GM12878 (cell line): ENCODE data around the gene KIF25. TPM values are rescaled to one million over a fixed set of nuclear protein-coding genes. Genes with fewer than 3 reads are reported as not detected.

Experiments
- ATAC-seq: fragments of 200-7000 bp; cut with Tn5 transposase; 3 replicates; pipeline ENCODE4 v1.9.1; 2020; ENCODE audit warnings: mild to moderate bottlenecking, moderate library complexity
- BruUV-seq: library from RNA; stranded (reverse); fragments of 400-500 nt; replicated peaks from 2 replicates; lab custom pipeline; 2021; lab: Mats Ljungman, UMichigan
- CTCF ChIA-PET: fragments of 300-600 bp; sonication (Branson Sonifier 250); formaldehyde crosslinking; extraction: SDS; loops from one replicate; lab custom pipeline; 2021; ENCODE audit warnings: inconsistent platforms; lab: Yijun Ruan, JAX
- POLR2A ChIA-PET: fragments of 350-600 bp; formaldehyde crosslinking; extraction: SDS; loops from one replicate; lab custom pipeline; 2021; ENCODE audit warnings: inconsistent platforms; lab: Charles Lee
- RAD21 ChIA-PET: fragments of 300-600 bp; sonication (Branson Sonifier 250); formaldehyde crosslinking; loops from one replicate; lab custom pipeline; 2023; ENCODE audit warnings: antibody characterized with exemption; ENCODE audit not compliant: unreplicated experiment; lab: Charles Lee
- SMC1A ChIA-PET: fragments of 300-600 bp; sonication (Branson Sonifier 250); formaldehyde crosslinking; loops from one replicate; lab custom pipeline; 2023; ENCODE audit not compliant: unreplicated experiment, uncharacterized antibody; lab: Charles Lee
- DNase-seq: peaks from one replicate; pipeline ENCODE4 v3.0.0-alpha.2; 2011; ENCODE audit warnings: low read depth, low spot score
- FAIRE-seq: peaks from 3 replicates; lab custom pipeline; 2011; peaks lifted over from hg19 to GRCh38; lab: Jason Lieb, UNC
- H2AFZ ChIP-seq: 2 replicates; pipeline ENCODE4 v1.6.0; 2011; ENCODE audit warnings: low read depth, low read length, control low read depth; ENCODE audit not compliant: control insufficient read depth
- H3K27ac ChIP-seq: 2 replicates; pipeline ENCODE4 v1.5.1; 2011; ENCODE audit warnings: control low read depth; ENCODE audit not compliant: control insufficient read depth, insufficient read depth
- H3K27me3 ChIP-seq, 2 experiments: replicated peaks in 1 of 2; 2 replicates each; pipeline versions ENCODE4 v1.6.0 to v1.6.1; 2011; ENCODE audit warnings: low read length in 1 of 2; ENCODE audit not compliant: control insufficient read depth in 2 of 2, insufficient read depth in 2 of 2
- H3K36me3 ChIP-seq, 2 experiments: 2 replicates each; pipeline ENCODE4 v1.5.1; 2011; ENCODE audit warnings: low read length in 1 of 2; ENCODE audit not compliant: control insufficient read depth in 2 of 2, insufficient read depth in 2 of 2
- H3K4me1 ChIP-seq: 2 replicates; pipeline ENCODE4 v1.6.1; 2011; ENCODE audit warnings: mild to moderate bottlenecking, low read length, moderate library complexity, mixed read lengths; ENCODE audit not compliant: control insufficient read depth, insufficient read depth
- H3K4me2 ChIP-seq: 2 replicates; pipeline ENCODE4 v1.6.0; 2011; ENCODE audit warnings: control low read depth; ENCODE audit not compliant: control insufficient read depth, insufficient read depth
- H3K4me3 ChIP-seq: fragments of 200-600 bp; sonication (generic); 2 replicates; pipeline ENCODE4 v1.5.1; 2016
- H3K79me2 ChIP-seq: 2 replicates; pipeline ENCODE4 v1.6.0; 2011; ENCODE audit warnings: low read length; ENCODE audit not compliant: control insufficient read depth, insufficient read depth
- H3K9ac ChIP-seq: 2 replicates; pipeline ENCODE4 v1.8.0; 2011; ENCODE audit warnings: low read length, control low read depth, mixed read lengths; ENCODE audit not compliant: control insufficient read depth, insufficient read depth
- H3K9me3 ChIP-seq: replicated peaks from 3 replicates; pipeline ENCODE4 v1.5.1; 2011; ENCODE audit warnings: mild to moderate bottlenecking, low read length; ENCODE audit not compliant: control insufficient read depth, insufficient read depth
- H4K20me1 ChIP-seq: 2 replicates; pipeline ENCODE4 v1.6.0; 2011; ENCODE audit not compliant: control insufficient read depth, insufficient read depth
- E2F8 ChIP-seq: fragments of 450-650 bp; IDR thresholded peaks from 2 replicates; pipeline ENCODE4 v1.6.1; 2018; ENCODE audit warnings: mild to moderate bottlenecking, low read depth, moderate library complexity; ENCODE audit not compliant: partially characterized antibody
- FOXK2 ChIP-seq: fragments of 450-650 bp; IDR thresholded peaks from 2 replicates; pipeline ENCODE4 v1.6.1; 2017; ENCODE audit warnings: mild to moderate bottlenecking, moderate library complexity
- NFYA ChIP-seq: IDR thresholded peaks from 2 replicates; pipeline ENCODE4 v1.6.1; 2011; ENCODE audit warnings: low read depth, mild to moderate bottlenecking, low read length, improper control_type of control experiment, borderline replicate concordance
- PBX3 ChIP-seq: IDR thresholded peaks from 2 replicates; pipeline ENCODE4 v1.6.1; 2011; ENCODE audit warnings: mild to moderate bottlenecking, low read depth, low read length, moderate library complexity; ENCODE audit not compliant: insufficient replicate concordance
- POLR2AphosphoS2 ChIP-seq: IDR thresholded peaks from 2 replicates; pipeline ENCODE4 v1.6.1; 2011; ENCODE audit warnings: low read depth, mild to moderate bottlenecking, low read length, improper control_type of control experiment, moderate library complexity
- POLR2AphosphoS5 ChIP-seq: IDR thresholded peaks from 2 replicates; pipeline ENCODE4 v1.6.1; 2011; ENCODE audit warnings: mild to moderate bottlenecking, low read length, inconsistent platforms
- RB1 ChIP-seq: fragments of 450-650 bp; formaldehyde crosslinking; IDR thresholded peaks from 2 replicates; pipeline ENCODE4 v1.6.1; 2017; ENCODE audit warnings: mild to moderate bottlenecking, borderline replicate concordance
- RBBP5 ChIP-seq: fragments of 200-600 bp; sonication (generic); conservative IDR thresholded peaks from 2 replicates; pipeline ENCODE4 v1.6.1; 2016
- RCOR1 ChIP-seq: conservative IDR thresholded peaks from 2 replicates; pipeline ENCODE4 v1.6.1; 2012; ENCODE audit warnings: low read depth, low read length, improper control_type of control experiment
- RELA ChIP-seq: fragments of 450-650 bp; IDR thresholded peaks from 2 replicates; pipeline ENCODE4 v1.8.0; 2014; ENCODE audit warnings: borderline replicate concordance; ENCODE audit not compliant: partially characterized antibody
- SIX5 ChIP-seq: IDR thresholded peaks from 2 replicates; pipeline ENCODE4 v1.6.1; 2011; ENCODE audit warnings: mild to moderate bottlenecking, low read depth, low read length, moderate library complexity; ENCODE audit not compliant: severe bottlenecking
- STAT1 ChIP-seq: fragments of 450-650 bp; conservative IDR thresholded peaks from 2 replicates; pipeline ENCODE4 v1.6.1; 2014; ENCODE audit warnings: antibody characterized with exemption, mild to moderate bottlenecking
- YY1 ChIP-seq: IDR thresholded peaks from 2 replicates; pipeline ENCODE4 v1.6.1; 2011; ENCODE audit warnings: low read depth, mild to moderate bottlenecking, low read length
- ZNF217 ChIP-seq: fragments of 450-650 bp; IDR thresholded peaks from 2 replicates; pipeline ENCODE4 v1.6.1; 2017; ENCODE audit warnings: antibody characterized with exemption, mild to moderate bottlenecking
- ZNF274 ChIP-seq: IDR thresholded peaks from one replicate; pipeline ENCODE4 v1.8.0; 2011; ENCODE audit not compliant: insufficient read length, insufficient read depth
- WGBS: methylation state at CpG from one replicate; pipeline ENCODE4 v1.1.6; 2016; ENCODE audit warnings: low lambda C conversion rate; ENCODE audit not compliant: insufficient replicate concordance, insufficient coverage; ENCODE audit errors: missing lambda C conversion rate; 5-methylcytosine and 5-hydroxymethylcytosine counted together
- in situ Hi-C: fragments of 300-500 bp; cut with MboI; formaldehyde crosslinking; loops from 9 replicates; pipeline ENCODE4 v1.14.3; 2018; ENCODE audit warnings: mixed read lengths
- intact Hi-C: fragments of 100-400 bp; cut with micrococcal nuclease; formaldehyde crosslinking; loops from one replicate; pipeline ENCODE4 v1.14.2; 2022; ENCODE audit not compliant: unreplicated experiment
- polyA plus RNA-seq, 11 experiments: library from polyadenylated mRNA; depleted of rRNA in 4 of 11; unstranded in 6 of 11; stranded (reverse) in 5 of 11; fragments of >200 nt; fragmentation: Nextera tagmentation in 4 of 11; fragmentation: Illumina TruSeq in 1 of 11; extraction: Ambion mirVana in 4 of 11; extraction: Trizol in 1 of 11; gene quantifications; 1 replicate in 1 of 11; 2 replicates in 10 of 11; pipeline versions ENCODE4 v1.2.1 to v1.2.3, GENCODE V29; 2011 to 2016; ENCODE audit warnings: inconsistent platforms in 2 of 11, missing spikeins in 2 of 11, low read depth in 1 of 11
- total RNA-seq, 4 experiments: library from RNA; depleted of rRNA in 3 of 4; stranded (reverse); fragments of >200 nt in 3 of 4; fragmentation: Illumina TruSeq in 1 of 4; extraction: Trizol in 1 of 4; gene quantifications; 2 replicates each; pipeline versions ENCODE4 v1.2.1 to v1.2.3, GENCODE V29; 2013 to 2021
- TF ChIP-seq, protein P1 (sequence below): fragments of 450-650 bp; IDR thresholded peaks from 2 replicates; pipeline ENCODE4 v1.6.1; 2017; ENCODE audit warnings: mild to moderate bottlenecking

KIF25 gene
- total and polyA plus RNA-seq, 10 of the 15 experiments (the other 5 are each of a cell fraction or from before 2014, with no cell fraction given) = not detected

GRCh38 chr6:168064226-168064807 lies 66.8 kb downstream of the KIF25 start (continued):
- no peak for TF ChIP-seq E2F8

- ChIA-PET SMC1A (no interaction called here), CTCF (no interaction called here), RAD21 (no interaction called here), POLR2A (no interaction called here)
- no peaks in the 10 kb centered on the region for H3K4me1 ChIP-seq
- no peak overlapping the region for H3K27ac ChIP-seq
- no peak overlapping the region for H3K9ac ChIP-seq
- no peak overlapping the region for H2AFZ ChIP-seq
- 66% methylated on average over 23 of the region's 24 CpGs for WGBS
- no peaks in the 10 kb centered on the region for H3K79me2 ChIP-seq
- no peak overlapping the region for H3K4me3 ChIP-seq
- BruUV-seq = no TSS peak
- ATAC-seq (no peak), FAIRE-seq (no peak), DNase-seq (no peak)
- no peaks in the 10 kb centered on the region for H4K20me1 ChIP-seq
- no peaks in the 10 kb centered on the region for H3K27me3 ChIP-seq
- intact Hi-C loops = no loop called here
- no peaks in the 10 kb centered on the region for H3K36me3 ChIP-seq
- H3K4me2 ChIP-seq = no peak overlapping the region
- no peaks in the 10 kb centered on the region for H3K9me3 ChIP-seq
- in situ Hi-C loops = no loop called here
- TF ChIP-seq PBX3 = no peak
- no peak for TF ChIP-seq ZNF217
- no peak for TF ChIP-seq STAT1
- no peak for TF ChIP-seq RELA
- no peak for TF ChIP-seq RB1
- TF ChIP-seq NFYA = no peak
- no peak for TF ChIP-seq YY1
- no peak for TF ChIP-seq ZNF274
- no peak for TF ChIP-seq POLR2AphosphoS5
- TF ChIP-seq RBBP5 = no peak
- no peak for TF ChIP-seq FOXK2
- TF ChIP-seq, protein P1, sequence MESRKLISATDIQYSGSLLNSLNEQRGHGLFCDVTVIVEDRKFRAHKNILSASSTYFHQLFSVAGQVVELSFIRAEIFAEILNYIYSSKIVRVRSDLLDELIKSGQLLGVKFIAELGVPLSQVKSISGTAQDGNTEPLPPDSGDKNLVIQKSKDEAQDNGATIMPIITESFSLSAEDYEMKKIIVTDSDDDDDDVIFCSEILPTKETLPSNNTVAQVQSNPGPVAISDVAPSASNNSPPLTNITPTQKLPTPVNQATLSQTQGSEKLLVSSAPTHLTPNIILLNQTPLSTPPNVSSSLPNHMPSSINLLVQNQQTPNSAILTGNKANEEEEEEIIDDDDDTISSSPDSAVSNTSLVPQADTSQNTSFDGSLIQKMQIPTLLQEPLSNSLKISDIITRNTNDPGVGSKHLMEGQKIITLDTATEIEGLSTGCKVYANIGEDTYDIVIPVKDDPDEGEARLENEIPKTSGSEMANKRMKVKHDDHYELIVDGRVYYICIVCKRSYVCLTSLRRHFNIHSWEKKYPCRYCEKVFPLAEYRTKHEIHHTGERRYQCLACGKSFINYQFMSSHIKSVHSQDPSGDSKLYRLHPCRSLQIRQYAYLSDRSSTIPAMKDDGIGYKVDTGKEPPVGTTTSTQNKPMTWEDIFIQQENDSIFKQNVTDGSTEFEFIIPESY = no peak
- no peak for TF ChIP-seq POLR2AphosphoS2
- no peak for TF ChIP-seq RCOR1
- no peak for TF ChIP-seq SIX5
These were observed 69.7 kb downstream of the KIF25 start for GRCh38 chr6:168067081-168067759.
